Fibroblast of the aortic adventitia (primary cell): Measurements from ENCODE around the gene NAV2. TPM values are rescaled to one million over a fixed set of nuclear protein-coding genes. Genes with fewer than 3 reads are reported as not detected.
"Not testable (repeated sequence)": the region's sequence is repeated elsewhere in the genome, so short reads cannot be mapped to it uniquely, and the experiment has no call there.

Source experiments
- DNase-seq: peaks from one replicate; pipeline ENCODE4 v3.0.0-alpha.2; 2010; ENCODE audit warnings: low read depth
- H3K4me3 ChIP-seq: 2 replicates; pipeline ENCODE4 v1.5.1; 2011; ENCODE audit warnings: low read depth, mild to moderate bottlenecking, control low read depth, low read length, moderate library complexity
- total RNA-seq: library from RNA; depleted of rRNA; stranded (reverse); fragments of >200 nt; gene quantifications from 2 replicates; pipeline ENCODE4 v1.2.3, GENCODE V29; 2012; ENCODE audit warnings: low replicate concordance
- TF ChIP-seq, protein P1 (sequence below): IDR thresholded peaks from 2 replicates; pipeline ENCODE4 v1.5.1; 2011; ENCODE audit warnings: mild to moderate bottlenecking, low read length, control low read depth, inconsistent platforms; ENCODE audit not compliant: insufficient read depth

NAV2 gene
- total RNA-seq, 1 donor = 44.6 TPM

DNA sequence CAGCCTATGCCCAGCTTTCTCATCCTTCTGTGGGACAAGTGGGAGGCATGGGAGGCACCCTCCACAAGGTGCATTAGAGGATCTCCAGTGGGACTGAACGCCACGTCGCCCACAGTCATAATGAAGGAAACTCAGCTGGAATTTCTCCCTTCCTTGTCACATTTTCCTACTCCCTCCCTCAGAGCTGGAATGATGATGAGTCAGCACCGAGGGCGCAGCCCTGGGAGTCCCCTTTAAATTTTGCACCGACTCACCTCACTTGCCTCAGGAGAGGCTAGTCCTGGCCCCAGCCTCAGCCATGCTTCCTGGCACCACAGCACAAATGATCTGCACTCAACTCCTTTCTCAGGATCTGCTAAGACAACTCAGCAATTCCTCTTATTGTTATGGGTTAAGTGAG is 413.3 kb downstream of the NAV2 start:
- DNase-seq = peak; percentile 75
- H3K4me3 ChIP-seq = no peak overlapping the region
- TF ChIP-seq, protein P1, sequence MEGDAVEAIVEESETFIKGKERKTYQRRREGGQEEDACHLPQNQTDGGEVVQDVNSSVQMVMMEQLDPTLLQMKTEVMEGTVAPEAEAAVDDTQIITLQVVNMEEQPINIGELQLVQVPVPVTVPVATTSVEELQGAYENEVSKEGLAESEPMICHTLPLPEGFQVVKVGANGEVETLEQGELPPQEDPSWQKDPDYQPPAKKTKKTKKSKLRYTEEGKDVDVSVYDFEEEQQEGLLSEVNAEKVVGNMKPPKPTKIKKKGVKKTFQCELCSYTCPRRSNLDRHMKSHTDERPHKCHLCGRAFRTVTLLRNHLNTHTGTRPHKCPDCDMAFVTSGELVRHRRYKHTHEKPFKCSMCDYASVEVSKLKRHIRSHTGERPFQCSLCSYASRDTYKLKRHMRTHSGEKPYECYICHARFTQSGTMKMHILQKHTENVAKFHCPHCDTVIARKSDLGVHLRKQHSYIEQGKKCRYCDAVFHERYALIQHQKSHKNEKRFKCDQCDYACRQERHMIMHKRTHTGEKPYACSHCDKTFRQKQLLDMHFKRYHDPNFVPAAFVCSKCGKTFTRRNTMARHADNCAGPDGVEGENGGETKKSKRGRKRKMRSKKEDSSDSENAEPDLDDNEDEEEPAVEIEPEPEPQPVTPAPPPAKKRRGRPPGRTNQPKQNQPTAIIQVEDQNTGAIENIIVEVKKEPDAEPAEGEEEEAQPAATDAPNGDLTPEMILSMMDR = no peak

DNA sequence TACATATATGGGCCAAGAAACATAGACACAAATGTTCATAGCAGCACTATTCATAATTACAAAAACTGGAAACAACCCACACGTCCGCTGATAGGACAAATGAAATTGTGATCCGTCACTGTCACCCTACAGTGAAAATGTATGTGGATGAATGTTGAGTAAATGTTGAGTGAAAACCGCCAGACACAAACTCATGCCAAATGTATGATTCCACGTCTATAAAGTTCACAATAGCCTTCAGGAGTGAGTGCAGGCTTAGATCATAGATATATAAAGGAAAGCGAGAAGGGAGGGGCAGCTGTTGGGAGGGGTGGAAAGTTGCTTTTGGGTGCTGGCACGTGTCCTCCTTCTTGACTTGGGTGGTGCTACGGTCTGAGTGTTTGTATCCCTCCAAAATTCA is 414.1 kb downstream of the NAV2 start:
- DNase-seq = peak; percentile 41
- TF ChIP-seq, protein P1 = no peak
- H3K4me3 ChIP-seq = no peak overlapping the region

DNA sequence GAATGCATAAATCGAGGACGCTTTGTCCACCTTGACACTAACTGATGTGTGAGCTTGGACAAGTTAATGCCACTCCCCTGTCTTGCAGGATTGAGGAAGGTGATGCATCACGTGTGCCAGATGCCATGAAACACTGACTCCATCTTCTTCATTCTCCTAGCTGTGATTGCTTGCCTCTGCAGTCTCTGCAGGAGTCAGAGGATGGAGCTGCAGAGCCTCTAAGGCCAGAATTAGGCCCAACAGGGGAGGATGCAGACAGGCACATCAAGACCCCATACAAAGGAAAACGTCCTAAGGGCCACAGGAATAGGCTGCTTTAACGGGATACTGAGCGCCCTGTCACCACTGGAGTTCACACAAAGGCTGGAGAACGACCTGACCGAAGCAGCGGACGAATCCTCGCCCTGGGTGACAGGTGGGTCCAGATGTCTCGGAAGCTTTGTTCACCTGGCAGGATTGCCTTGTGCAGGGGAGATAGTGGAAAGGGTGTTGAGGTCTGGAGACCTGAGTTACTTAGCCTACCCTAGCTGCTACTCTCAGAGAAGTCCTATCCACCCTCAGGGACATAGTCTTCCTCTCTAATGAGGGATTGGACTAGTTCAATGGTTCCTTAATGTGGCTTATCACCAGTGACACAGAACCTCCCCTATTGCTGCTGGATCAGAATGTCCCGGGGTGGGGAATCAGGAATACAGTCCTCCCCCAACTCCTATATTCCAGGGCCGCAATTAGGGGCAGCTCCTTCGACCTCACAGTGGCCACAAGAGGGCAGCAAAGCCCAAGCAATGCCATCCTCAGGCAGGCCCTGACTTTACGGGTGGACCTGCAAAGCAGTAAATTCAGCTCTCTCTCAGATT is 415.3 kb downstream of the NAV2 start:
- peak; percentile 78 for DNase-seq
- H3K4me3 ChIP-seq = no peak overlapping the region
- TF ChIP-seq, protein P1 = peak; percentile 85

DNA sequence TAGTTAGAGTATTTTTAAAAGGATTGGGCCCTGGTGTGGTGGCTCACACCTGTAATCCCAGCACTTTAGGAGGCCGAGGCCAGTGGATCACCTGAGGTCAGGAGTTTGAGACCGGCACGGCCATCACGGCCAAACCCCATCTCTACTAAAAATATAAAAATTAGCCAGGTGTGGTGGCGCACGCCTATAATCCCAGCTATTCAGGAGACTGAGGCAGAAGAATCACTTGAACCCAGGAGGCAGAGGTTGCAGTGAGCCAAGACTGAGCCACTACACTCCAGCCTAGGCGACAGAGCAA is 415.8 kb downstream of the NAV2 start:
- not testable (repeated sequence) for DNase-seq, H3K4me3 ChIP-seq

DNA sequence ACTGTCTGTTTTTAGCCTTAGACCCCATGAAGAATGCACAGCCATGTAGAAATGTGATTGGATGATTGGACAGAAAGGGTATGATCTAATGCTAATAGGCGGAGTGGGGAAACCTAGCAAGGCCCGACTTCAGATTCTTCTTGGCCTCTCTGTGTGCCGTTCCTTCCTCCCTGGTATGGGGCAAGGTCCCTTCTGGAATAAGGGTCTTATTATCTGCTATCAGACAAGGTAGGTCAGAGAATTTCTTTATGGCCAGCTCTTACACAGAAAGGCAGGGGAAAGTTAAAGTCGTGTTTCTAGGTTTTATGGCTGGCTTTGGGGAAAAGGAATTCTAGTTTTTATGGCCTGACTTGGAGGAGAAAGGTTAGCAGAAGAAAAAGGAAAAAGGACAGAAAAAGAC is 417.0 kb downstream of the NAV2 start:
- no peak overlapping the region for H3K4me3 ChIP-seq
- DNase-seq = no peak
- TF ChIP-seq, protein P1 = no peak

DNA sequence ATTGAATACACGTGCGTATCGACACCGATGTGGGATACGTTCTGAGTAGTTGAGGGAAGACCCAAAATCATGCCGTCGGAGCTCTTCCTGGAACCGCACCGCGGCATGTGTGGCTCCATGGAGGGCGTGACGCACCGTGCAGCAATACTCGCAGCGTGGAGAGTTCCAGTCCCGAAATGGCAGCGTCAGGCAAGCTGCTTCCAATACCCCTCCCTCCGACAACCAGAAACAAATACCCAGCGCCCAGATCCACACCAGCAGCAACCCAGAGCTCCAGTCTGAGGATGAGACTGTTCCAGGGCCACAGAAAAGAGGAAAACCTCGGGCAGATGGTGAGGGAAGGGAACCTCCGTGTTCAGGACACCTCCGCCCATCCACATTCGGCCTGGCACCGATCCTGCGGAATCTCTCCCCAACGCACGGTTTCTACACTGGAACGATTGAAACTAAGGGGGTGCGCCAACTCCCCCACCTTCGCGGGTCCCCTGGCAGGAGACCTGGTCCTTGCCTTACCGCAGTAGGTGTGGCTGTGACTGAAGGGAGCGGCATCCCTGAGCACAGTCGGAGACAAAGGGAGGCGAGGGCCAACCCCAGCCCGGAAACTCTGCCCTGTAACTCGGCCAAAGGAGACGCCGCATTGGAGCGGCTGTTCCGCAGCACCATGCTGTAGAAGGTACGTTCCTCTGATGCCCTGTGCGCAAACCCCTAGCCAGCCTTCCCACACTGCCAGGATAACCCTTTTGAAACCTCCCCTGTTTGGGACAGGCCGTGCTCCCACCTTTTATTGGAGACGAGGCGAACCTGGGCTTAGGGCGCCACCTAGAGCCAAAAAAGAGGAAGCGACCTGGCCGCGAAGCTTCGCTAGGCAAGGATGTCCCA is 419.4 kb downstream of the NAV2 start:
- H3K4me3 ChIP-seq = peak overlapping the region; percentile 66

DNA sequence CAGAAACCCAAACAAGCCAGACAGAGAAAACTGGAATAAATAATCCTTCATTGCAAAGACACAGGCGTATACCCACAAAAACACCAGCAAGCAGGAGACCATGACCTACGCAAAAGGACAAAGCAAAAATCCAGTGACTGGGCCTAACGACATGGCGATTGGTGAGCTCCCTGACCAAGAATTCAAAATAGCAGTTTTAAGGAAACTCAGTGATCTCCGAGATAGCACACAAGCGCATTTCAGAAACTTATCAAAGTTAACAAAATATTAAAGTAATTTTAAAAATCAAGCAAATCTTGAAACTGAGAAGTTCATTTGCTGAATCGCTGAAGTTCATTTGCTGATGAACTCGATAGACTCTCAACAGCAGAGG is 420.0 kb downstream of the NAV2 start:
- H3K4me3 ChIP-seq = peak overlapping the region; percentile 22

More for the DNA sequence above, 419.4 kb downstream of the NAV2 start:
- peak; percentile 73 for DNase-seq
- TF ChIP-seq, protein P1 = peak; percentile 93

More for the DNA sequence above, 420.0 kb downstream of the NAV2 start:
- TF ChIP-seq, protein P1 = peak; percentile 15
- no peak for DNase-seq
